ENCODE results near the gene ELAC2. TPM values are rescaled to one million over a fixed set of nuclear protein-coding genes. Genes with fewer than 3 reads are reported as not detected.

Gene ELAC2
- total and polyA plus RNA-seq, 3 experiments from 2014 or later: 54.2 to 86.3 (median 84.5) TPM

- no peaks in the 10 kb centered on the region for H3K4me1 Mint-ChIP-seq
- Histone ChIP-seq H3K4me1 (ENCODE audit: insufficient read depth, low read length) (no peaks in the 10 kb centered on the region), H3K9me3 (ENCODE audit: low read length) (no peaks in the 10 kb centered on the region), H3K27ac (ENCODE audit: low read depth, low read length) (no peak overlapping the region), H3K4me3 (ENCODE audit: low read length) (no peak overlapping the region), H3K27me3 (ENCODE audit: insufficient read depth, low read length, poor library complexity, severe bottlenecking) (no peaks in the 10 kb centered on the region), H3K36me3 (ENCODE audit: insufficient read depth, low read length) (no peaks in the 10 kb centered on the region)
- CTCF ChIA-PET: no interaction called here
- H3K27ac Mint-ChIP-seq: no peak overlapping the region
- peaks cover 3 to 7% (median 4%) of the 10 kb centered on the region in 5 donors for H3K9me3 Mint-ChIP-seq
- no peak for DNase-seq
- peaks cover 0 to 8% of the 10 kb centered on the region in 2 donors for H3K27me3 Mint-ChIP-seq
- H3K4me3 Mint-ChIP-seq: no peak overlapping the region
- H3K36me3 Mint-ChIP-seq: no peaks in the 10 kb centered on the region
- POLR2A ChIA-PET: no interaction called here
Observed at GRCh38 chr17:12953156-12953555, 64.7 kb downstream of the ELAC2 start.

GRCh38 chr17:12952012-12952411 lies 65.8 kb downstream of the ELAC2 start:
- no peaks in the 10 kb centered on the region for H3K9me3 ChIP-seq (ENCODE audit: low read length)
- POLR2A ChIA-PET: no interaction called here
- no peaks in the 10 kb centered on the region for H3K4me1 ChIP-seq (ENCODE audit: insufficient read depth, low read length)
- no peaks in the 10 kb centered on the region for H3K36me3 Mint-ChIP-seq
- H3K4me3 ChIP-seq (ENCODE audit: low read length): no peak overlapping the region
- no peak overlapping the region for H3K27ac ChIP-seq (ENCODE audit: low read depth, low read length)
- H3K36me3 ChIP-seq (ENCODE audit: insufficient read depth, low read length): no peaks in the 10 kb centered on the region
- H3K27me3 Mint-ChIP-seq: peaks cover under 1 to 8% of the 10 kb centered on the region in 2 donors
- H3K9me3 Mint-ChIP-seq: peaks cover 0 to 4% (median 1%) of the 10 kb centered on the region in 5 donors
- H3K4me1 Mint-ChIP-seq: no peaks in the 10 kb centered on the region
- H3K27ac Mint-ChIP-seq: no peak overlapping the region
- CTCF ChIA-PET: no interaction called here
- no peak overlapping the region for H3K4me3 Mint-ChIP-seq
- no peak for DNase-seq
- H3K27me3 ChIP-seq (ENCODE audit: insufficient read depth, low read length, poor library complexity, severe bottlenecking): no peaks in the 10 kb centered on the region

- CTCF ChIA-PET: no interaction called here
- no peaks in the 10 kb centered on the region for H3K27me3 ChIP-seq (ENCODE audit: insufficient read depth, low read length, poor library complexity, severe bottlenecking)
- H3K4me3 ChIP-seq (ENCODE audit: low read length): no peak overlapping the region
- H3K9me3 Mint-ChIP-seq: no peaks in the 10 kb centered on the region
- H3K27me3 Mint-ChIP-seq: peaks cover 7 to 9% of the 10 kb centered on the region in 2 donors
- H3K27ac Mint-ChIP-seq: no peak overlapping the region
- POLR2A ChIA-PET: no interaction called here
- H3K4me1 ChIP-seq (ENCODE audit: insufficient read depth, low read length): no peaks in the 10 kb centered on the region
- H3K36me3 ChIP-seq (ENCODE audit: insufficient read depth, low read length): no peaks in the 10 kb centered on the region
- H3K9me3 ChIP-seq (ENCODE audit: low read length): no peaks in the 10 kb centered on the region
- no peak overlapping the region for H3K27ac ChIP-seq (ENCODE audit: low read depth, low read length)
- H3K36me3 Mint-ChIP-seq: no peaks in the 10 kb centered on the region
- DNase-seq: no peak
- H3K4me3 Mint-ChIP-seq: no peak overlapping the region
- no peaks in the 10 kb centered on the region for H3K4me1 Mint-ChIP-seq
Observed at GRCh38 chr17:12947047-12947446, 70.8 kb downstream of the ELAC2 start.

Other genes starting within 250 kb of the ELAC2 start
- not detected for gene ARHGAP44, start 228.5 kb downstream of the ELAC2 start, total RNA-seq
- gene ARHGAP44, start 228.5 kb downstream of the ELAC2 start, polyA plus RNA-seq: not detected

Data from CD8-positive, alpha-beta memory T cell (primary cell).